Cardiac fibroblast (primary cell): ENCODE data around the gene TARDBP.

Experiments
- DNase-seq, 2 donors: peaks; one replicate each; pipeline versions ENCODE4 v3.0.0 to v3.0.0-alpha.2; 2010; ENCODE audit warnings: low read depth in 2 of 2
- H3K4me3 ChIP-seq, 2 donors: replicated peaks in 1 of 2; 1 replicate in 1 of 2; 2 replicates in 1 of 2; pipeline ENCODE4 v1.5.1; 2011; ENCODE audit warnings: low read depth in 2 of 2, low read length in 2 of 2, mild to moderate bottlenecking in 2 of 2, moderate library complexity in 1 of 2
- CTCF ChIP-seq: IDR thresholded peaks from one replicate; pipeline ENCODE4 v1.5.1; 2011; ENCODE audit warnings: low read depth, mild to moderate bottlenecking, low read length, inconsistent platforms

TARDBP gene

GRCh38 chr1:11042065-11042464, 29.6 kb downstream of the TARDBP start:
- DNase-seq, result no peak
- TF ChIP-seq CTCF, result no peak
- no peak overlapping the region for H3K4me3 ChIP-seq

- TF ChIP-seq CTCF, result no peak
- H3K4me3 ChIP-seq, result no peak overlapping the region
- DNase-seq, result no peak
These were observed 30.8 kb downstream of the TARDBP start for GRCh38 chr1:11042995-11043874.

GRCh38 chr1:11044086-11044848, 31.8 kb downstream of the TARDBP start:
- no peak for TF ChIP-seq CTCF
- H3K4me3 ChIP-seq, result no peak overlapping the region
- no peak for DNase-seq

DNA sequence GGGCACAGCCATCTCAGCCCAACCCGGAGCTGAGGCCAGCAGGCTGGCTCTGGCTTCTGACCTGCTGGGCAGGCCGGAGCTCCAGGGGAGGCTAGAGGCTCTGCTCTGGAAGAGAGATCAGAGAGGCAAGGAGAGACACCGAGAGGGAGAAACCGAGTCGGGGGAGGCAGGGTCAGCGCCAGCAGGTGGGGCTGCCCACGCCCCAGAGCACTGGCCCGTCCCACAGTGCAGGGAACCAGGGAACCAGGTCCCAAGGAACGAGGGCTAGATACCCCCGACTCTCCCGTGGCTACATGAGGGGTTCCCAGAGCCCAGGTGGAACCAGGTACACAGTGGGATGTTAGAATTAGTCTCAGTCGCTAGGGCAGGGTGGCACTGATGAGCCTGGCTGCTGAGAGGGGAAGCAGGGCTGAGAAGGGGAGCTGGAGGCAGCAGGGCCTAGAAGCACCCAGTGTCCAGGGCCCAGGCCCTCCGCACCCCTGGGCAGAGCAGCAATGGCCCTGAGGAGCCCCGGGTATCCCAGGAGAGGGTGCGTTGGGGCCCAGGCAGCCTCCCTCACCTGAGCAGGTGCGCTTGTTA, 32.5 kb downstream of the TARDBP start:
- H3K4me3 ChIP-seq, result no peak overlapping the region
- no peak for TF ChIP-seq CTCF
- DNase-seq, result no peak

- TF ChIP-seq CTCF, result no peak
- DNase-seq, result no peak
- no peak overlapping the region for H3K4me3 ChIP-seq
These were observed 33.2 kb downstream of the TARDBP start for GRCh38 chr1:11045428-11046269.

- DNase-seq, result no peak
- TF ChIP-seq CTCF, result no peak
- H3K4me3 ChIP-seq, result no peak overlapping the region
These were observed 33.8 kb downstream of the TARDBP start for GRCh38 chr1:11046270-11046566.
